GM23338 (cell line): ENCODE results near the gene MYO1A. TPM values are rescaled to one million over a fixed set of nuclear protein-coding genes. Genes with fewer than 3 reads are reported as not detected.

Experiments
- polyA plus RNA-seq: library from polyadenylated mRNA; unstranded; fragments of >200 nt; fragmentation: Nextera tagmentation; extraction: Ambion mirVana; gene quantifications from 2 replicates; pipeline ENCODE4 v1.2.1, GENCODE V29; 2016
- total RNA-seq: library from RNA; depleted of rRNA; stranded (reverse); fragments of >200 nt; shearing (Covaris generic); gene quantifications from 2 replicates; pipeline ENCODE4 v1.2.3, GENCODE V29; 2014; rRNA removed

The MYO1A gene
- total and polyA plus RNA-seq, 2 experiments from 2014 or later: not detected

Other genes starting within 250 kb of the MYO1A start
- not detected in 2 replicates for gene SDR9C7, start 115.7 kb downstream of the MYO1A start, total RNA-seq
- 0.12 TPM in 1 of 2 replicates, not detected in the other for gene SDR9C7, start 115.7 kb downstream of the MYO1A start, polyA plus RNA-seq
- gene RDH16, start 92.5 kb downstream of the MYO1A start, total RNA-seq: 0.62 and 0.66 TPM in 2 replicates
- gene RDH16, start 92.5 kb downstream of the MYO1A start, polyA plus RNA-seq: 0.28 and 0.52 TPM in 2 replicates
- gene ZBTB39, start 43.6 kb downstream of the MYO1A start, total RNA-seq: 24.1 and 26.7 TPM in 2 replicates
- gene ZBTB39, start 43.6 kb downstream of the MYO1A start, polyA plus RNA-seq: 5.5 and 6.6 TPM in 2 replicates
- 11.9 and 22.0 TPM in 2 replicates for gene TAC3, start 33.6 kb downstream of the MYO1A start, total RNA-seq
- gene TAC3, start 33.6 kb downstream of the MYO1A start, polyA plus RNA-seq: 35.1 and 37.5 TPM in 2 replicates
- 35.0 and 36.3 TPM in 2 replicates for gene NEMP1, start 28.7 kb upstream of the MYO1A start, total RNA-seq
- 10.3 and 11.9 TPM in 2 replicates for gene NEMP1, start 28.7 kb upstream of the MYO1A start, polyA plus RNA-seq
- 19.8 and 20.8 TPM in 2 replicates for gene NAB2, start 39.0 kb upstream of the MYO1A start, total RNA-seq
- 6.5 and 6.6 TPM in 2 replicates for gene NAB2, start 39.0 kb upstream of the MYO1A start, polyA plus RNA-seq
- 26.3 and 28.1 TPM in 2 replicates for gene STAT6, start 61.2 kb upstream of the MYO1A start, total RNA-seq
- 11.0 and 14.3 TPM in 2 replicates for gene STAT6, start 61.2 kb upstream of the MYO1A start, polyA plus RNA-seq
- gene LRP1, start 78.4 kb upstream of the MYO1A start, total RNA-seq: 130 and 145 TPM in 2 replicates
- 26.6 and 29.9 TPM in 2 replicates for gene LRP1, start 78.4 kb upstream of the MYO1A start, polyA plus RNA-seq
- not detected in 2 replicates for gene LRP1-AS, start 97.5 kb upstream of the MYO1A start, total RNA-seq
- gene LRP1-AS, start 97.5 kb upstream of the MYO1A start, polyA plus RNA-seq: 0.86 TPM in 1 of 2 replicates, not detected in the other
- 1.5 and 4.5 TPM in 2 replicates for gene NXPH4, start 166.7 kb upstream of the MYO1A start, total RNA-seq
- gene NXPH4, start 166.7 kb upstream of the MYO1A start, polyA plus RNA-seq: 0.89 and 1.1 TPM in 2 replicates
- 363 and 387 TPM in 2 replicates for gene SHMT2, start 179.6 kb upstream of the MYO1A start, total RNA-seq
- gene SHMT2, start 179.6 kb upstream of the MYO1A start, polyA plus RNA-seq: 125 and 131 TPM in 2 replicates
- gene STAC3, start 201.1 kb upstream of the MYO1A start, total RNA-seq: 1.2 and 3.0 TPM in 2 replicates
- 0.48 and 0.59 TPM in 2 replicates for gene STAC3, start 201.1 kb upstream of the MYO1A start, polyA plus RNA-seq